DMS 273 treated with DMSO at 0.1 percent for 48 hours (cell line): ENCODE measurements around the gene WNK1.
"Not testable (repeated sequence)": the region's sequence is repeated elsewhere in the genome, so short reads cannot be mapped to it uniquely, and the experiment has no call there.

ENCODE experiments used
- DNase-seq: peaks from one replicate; lab custom pipeline; 2025; lab: John Stamatoyannopoulos, UW

The WNK1 gene

DNA sequence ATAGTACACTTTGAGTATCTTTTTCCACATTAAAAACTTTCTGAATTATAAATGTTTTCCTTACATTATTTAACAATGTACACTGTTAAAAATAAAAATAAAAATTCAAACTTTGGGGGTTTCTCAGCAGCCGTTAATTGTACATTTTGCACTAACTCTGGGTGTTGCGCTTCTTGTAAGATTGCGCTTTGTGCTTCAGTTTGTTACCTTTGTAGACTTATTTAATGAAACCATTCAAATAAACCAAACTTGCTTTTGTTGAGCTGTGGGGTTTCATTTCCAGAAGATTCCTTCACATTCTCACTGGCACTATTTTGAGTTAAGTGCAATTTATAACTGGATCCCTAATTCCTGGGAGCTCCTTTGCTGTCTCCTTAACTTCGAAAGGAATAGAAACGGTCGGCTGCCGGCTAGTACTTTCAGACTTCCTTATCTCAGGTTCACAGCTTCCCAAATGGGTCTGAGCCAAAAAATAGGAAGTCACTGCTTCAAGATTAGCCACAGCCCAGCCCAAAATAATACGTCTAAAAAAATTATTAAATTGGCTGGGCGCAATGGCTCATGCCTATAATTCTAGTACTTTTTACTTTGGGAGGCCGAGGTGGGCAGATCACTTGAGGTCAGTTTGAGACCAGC, 158.9 kb downstream of the WNK1 start:
- DNase-seq = no peak

DNA sequence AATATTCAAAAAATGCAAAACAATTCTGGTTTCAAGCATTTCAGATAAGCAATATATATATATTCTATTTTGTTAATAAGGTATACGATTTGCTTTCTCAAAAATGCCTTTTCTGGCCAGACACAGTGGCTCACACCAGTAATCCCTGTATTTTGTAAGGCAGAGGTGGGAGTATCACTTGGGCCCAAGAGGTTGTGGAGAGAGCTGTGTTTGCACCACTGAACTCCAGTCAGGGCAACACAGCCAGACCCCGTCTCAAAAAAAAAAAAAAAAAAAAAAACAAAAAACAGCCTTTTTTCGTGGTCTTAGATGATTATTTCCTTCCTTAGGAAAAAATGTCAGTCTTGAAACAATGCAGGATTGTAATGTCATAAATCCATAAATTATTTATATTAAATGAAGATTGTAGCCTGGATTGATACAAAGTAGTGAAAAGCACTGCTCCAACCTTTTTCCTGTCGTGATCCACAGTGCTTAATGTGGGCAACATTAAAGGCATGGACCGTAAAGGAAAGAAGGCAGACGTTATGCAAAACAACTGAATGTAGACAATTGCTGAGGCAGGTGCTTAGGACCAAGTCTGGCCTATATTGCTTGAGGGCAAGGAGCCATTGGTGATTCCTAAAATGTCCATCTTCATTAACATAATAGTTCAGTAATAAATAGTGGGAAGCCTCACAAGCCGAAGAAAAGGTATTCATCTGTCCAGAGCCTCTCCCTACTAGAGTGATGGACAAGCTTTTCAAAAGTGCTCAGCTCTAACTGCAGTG, 160.3 kb downstream of the WNK1 start:
- no peak for DNase-seq

DNA sequence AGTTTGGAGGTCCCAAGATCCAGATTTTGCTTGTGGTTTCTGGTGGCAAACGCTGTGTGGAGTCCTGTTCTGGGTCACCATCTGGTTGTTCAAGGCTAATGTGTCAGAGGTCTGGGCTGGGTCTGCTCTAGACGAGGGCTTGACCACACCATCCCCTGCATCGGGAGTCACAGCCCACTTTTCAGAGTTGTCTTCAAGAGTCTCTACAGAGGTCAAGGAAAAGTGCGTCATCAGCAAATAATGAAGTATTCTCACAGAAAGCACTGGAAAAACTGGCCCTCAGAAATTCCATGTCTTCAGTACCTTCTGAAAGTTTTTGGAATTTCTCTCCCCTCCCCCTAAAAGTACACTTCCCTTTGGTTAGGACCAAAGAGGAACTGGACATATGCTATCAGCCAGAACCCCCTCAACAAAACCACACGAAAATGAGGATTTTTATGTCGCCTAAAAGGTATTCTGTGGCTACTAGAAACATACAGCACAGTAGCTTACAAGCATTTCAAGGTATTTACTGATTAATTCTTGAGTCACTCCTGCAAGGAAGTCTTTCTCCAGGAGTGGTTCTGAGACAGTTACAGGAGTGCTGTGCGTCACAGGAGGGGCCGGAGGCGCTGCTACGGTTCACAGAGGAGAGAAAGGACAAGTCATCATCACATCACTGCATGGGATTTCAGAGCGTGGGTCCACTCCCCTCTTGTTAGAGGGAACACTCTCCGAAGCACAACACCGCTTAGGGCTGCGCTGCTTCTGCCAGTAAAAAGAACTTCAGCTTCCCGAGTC, 161.7 kb downstream of the WNK1 start:
- DNase-seq = no peak

DNA sequence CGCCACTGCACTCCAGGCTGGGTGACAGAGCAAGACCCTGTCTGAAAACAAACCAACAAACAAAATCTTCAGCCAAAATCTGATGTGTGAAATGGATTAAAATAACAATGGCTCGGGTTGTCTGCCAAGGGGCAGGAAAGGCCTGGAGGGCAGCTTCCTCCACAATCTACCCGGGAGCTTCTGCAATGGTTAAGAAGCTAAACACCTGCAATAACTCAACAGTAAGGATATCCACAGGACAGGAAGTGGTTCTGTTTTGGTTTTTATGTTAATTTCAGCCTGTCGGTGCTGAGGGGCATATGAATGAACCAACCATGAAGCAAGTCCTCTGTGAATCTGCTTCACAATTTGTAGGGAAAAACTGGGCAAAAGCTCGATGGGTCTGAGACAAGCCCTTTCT, 162.7 kb downstream of the WNK1 start:
- DNase-seq = no peak

DNA sequence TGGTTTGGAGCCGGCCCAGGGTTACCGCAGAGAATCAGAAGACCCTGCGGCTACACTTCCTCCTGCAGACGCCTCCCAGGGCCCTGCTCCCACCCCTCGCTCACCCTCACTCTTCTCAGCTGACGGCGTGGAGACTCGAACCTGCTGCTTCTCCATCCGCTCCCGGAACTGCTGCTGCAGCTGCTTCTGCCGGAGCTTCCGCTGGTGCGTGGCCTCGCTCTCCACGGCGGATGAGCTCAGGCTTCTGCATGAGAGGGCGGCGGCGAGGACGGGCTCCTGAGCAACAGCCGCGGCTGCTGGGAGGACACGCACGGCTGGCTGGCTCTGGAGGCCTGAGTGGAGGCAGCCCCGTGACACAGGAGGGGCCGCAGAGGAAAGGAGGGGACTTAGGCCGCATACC, 163.9 kb downstream of the WNK1 start:
- DNase-seq = no peak

DNA sequence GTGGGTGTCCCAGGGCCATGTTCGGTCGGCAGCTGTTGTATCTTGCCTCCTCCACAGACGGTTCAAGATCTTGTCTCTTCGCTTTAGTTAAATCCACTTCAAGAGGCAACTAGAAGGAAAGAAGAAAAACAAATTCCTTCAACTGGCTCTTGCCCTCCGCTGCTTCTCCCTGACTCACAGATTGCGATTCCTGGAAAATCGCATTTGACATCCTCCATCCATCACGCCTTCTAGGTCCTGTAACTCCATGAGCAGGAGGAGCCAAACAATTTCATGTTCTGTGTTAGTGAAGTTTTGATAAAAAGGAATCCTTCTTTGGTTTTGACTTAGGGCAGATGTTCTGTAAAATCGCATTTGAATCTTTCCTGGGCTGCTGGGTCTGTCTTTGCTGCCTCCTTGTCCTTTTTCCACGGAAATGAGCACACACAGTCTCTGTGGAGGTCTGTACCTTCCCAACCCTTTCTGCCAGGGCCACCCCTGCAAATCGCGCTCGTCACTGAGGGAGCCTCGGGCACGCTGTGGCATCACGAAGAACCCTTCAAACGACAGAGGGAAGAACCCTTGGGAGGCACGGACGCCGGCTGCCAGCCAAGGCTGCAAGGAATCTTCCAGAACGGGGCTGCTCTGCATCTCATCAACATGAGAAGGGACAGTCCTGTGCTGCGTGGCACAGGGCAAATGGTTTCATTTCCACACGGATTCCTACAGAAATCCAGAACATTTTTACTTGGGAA, 164.5 kb downstream of the WNK1 start:
- no peak for DNase-seq

DNA sequence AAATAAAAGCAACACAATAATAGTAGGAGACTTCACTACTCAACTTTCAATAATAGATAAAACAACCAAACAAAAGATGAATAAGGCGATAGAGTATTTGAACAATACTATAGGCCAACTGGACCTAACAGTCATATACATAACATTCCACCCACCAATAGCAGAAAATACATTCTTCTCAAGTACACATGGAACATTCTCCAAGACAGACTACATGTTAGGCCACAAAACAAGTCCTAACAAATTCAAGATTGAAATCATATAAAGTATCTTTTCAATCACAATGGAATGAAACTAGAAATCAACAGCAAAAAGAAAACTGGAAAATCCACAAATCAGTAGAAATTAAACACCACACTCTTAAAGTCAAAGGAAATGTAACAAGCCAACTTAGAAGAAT, 168.3 kb downstream of the WNK1 start:
- DNase-seq = no peak

DNA sequence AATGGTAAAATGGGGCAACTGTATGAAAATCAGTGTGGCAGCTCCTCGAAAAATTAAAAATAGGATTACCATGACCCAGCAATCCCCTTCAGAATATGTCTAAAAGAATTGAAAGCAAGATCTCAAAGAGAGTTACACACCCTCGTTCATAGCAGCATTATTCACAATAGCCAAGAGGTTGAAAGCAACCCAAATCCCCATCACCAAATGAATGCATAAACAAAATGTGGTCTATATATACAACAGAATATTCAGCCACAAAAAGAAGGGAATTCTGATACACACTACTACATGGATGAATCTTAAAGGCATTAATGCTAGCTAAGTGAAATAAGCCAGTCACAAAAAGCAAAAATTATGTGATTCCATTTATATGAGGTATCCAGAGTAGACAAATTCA, 169.9 kb downstream of the WNK1 start:
- DNase-seq = no peak

DNA sequence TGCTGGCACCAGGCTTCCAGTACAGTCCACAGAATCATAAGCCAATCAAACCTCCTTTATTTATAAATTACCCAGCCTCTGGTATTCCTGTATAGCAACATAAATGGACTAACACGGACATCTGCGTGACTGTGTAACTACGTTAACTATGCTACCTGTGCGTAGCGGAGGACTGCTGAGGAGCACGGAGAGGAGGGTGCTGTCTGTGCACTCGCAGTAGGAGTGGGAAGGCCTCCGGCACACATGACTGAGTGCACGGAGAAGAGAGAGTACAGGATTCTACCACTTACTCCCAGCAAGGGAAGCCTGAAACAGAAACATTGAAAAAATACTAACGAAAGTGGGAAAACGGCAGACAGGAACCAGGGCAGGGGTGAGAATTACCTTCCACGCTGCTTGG, 174.3 kb downstream of the WNK1 start:
- no peak for DNase-seq

DNA sequence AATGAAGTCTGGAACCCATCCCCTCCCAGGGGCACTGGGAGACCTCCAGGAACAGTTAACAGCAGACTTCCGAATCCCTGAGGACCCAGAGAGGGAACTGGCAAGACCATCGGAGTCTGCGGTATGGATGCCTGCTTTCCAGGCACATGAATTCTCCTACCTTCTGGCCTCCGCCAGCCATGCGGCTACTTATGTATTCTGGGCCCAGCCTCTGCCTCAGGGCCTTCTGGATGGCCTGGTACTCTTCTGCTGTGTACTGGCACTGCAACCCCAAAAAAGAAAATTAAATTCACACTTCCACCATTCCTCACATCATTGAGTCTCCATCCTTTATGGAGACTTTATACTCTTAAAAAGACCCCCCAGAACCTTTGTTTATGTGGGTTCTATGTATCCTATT, 178.7 kb downstream of the WNK1 start:
- DNase-seq = no peak

DNA sequence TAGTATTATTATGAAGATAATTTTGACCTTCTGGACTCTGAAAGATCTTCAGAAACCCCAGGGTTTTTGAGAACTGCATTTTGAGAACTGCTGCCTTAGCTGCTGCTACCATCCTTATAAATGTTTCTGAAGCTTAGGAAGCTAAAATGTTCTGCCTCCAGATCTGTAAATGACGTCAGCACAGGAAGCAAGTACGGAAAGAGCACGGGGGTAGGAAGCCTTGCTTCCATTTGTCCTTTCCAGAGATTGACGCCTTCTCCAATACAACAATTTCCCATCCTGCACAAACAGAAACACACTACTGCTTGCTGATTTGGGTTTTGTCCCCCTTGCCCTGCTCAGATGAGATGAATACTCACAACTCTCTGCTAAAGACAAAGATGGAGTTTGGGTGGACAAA, 179.2 kb downstream of the WNK1 start:
- no peak for DNase-seq

DNA sequence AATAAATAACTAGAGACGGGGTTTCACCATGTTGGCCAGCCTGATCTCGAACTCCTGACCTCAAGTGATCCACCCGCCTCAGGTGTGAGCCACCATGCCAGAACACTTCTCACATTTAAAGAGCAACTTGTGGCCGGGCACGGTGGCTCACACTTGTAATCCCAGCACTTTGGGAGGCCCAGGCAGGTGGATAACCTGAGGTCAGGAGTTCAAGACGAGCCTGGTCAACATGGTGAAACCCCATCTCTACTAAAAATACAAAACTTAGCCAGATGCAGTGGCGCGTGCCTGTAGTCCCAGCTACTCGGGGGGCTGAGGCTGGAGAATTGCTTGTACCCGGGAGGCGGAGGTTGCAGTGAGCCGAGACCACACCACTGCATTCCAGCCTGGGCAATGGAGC, 183.5 kb downstream of the WNK1 start:
- DNase-seq = not testable (repeated sequence)

DNA sequence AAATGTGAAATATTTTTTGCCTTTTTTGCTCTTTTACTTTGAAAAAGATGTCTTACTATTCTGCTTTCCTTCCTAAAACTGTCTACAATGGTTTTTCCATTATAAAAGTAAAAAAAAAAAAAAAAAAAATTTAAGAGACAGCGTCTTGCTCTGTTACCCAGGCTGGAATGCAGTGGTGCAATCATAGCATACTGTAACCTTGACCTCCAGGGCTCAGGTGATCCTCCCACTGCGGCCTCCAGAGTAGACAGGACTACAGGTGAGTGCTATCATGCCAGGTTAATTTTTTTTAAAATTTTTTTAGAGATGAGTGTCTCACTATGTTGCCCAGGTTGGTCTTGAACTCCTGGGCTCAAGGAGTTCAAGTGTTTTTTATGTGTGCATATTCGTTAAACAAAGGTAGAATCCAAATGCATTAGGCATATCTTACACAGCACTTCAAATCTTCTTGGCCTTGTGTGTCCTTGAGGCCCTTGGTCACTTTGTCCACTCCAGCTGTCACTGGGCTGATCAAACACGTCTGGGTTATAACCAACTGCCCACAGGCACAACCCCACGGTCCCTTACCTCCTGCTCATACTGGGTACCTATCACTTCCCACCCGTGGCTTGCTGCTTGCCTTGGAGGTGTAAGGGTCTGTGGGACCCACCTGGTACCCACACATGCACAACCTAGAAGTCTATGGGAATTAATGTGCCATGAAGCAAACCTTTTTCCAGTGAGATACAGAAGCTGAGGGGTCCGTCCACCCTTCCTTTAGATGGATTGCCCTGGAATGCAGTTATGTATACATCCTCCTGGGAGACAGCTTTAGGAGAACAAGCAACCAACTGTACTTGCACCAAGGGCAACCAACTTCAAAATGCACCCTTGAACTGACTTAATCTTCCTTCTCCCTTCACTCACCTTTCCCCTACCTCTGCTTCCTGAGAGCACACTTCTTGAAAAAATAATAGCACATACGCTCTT, 184.3 kb downstream of the WNK1 start:
- no peak for DNase-seq

DNA sequence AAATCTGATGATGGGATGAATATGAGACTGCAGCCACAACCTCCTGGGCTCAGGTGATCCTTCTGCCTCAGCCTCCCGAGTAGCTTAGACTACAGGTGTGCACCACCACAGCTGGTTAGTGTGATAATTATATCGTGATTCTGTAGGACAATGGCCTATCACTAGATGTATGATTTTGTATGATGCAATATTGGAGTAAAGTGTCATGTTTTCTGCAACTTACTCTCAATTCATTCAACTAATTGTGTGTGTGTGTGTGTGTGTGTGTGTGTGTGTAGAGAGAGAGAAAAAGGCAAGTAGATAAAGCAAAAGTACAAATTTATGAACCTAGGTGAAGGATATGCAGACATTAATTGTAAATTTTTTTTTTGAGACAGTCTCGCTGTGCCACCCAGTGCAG, 186.4 kb downstream of the WNK1 start:
- no peak for DNase-seq

DNA sequence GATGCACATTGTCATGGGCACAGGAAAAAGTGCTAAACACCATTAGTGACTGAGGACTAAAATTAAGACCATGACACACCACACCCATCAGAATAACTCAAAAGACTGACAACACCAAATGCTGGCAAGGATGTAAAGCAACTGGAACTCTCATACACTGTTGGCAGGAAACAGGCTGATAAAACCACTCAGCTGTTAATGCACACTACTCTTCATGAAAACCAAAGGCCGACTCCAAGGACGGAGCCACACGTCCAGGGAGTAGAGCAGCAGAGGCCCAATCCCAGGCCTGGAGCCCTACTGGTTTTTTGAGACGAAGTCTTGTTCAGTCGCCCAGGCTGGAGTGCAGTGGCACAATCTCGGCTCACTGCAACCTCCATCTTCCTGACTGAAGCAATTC, 190.7 kb downstream of the WNK1 start:
- no peak for DNase-seq

DNA sequence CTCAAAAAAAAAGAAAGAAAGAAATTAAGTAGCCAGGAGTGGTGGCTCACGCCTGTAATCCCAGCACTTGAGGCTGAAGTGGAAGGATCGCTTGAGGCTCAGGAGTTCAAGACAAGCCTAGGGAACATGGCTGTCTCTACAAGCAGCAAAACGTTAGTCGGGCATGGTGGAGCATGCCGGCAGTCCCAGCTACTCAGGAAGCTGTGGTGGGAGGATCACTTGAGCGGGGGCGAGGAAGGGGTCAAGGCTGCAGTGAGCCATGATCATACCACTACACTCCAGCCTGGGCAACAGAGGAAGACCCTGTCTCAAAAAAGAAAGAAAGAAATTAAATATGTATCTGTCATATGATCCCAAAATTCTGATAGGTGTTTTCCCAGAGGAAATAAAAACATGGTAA, 191.8 kb downstream of the WNK1 start:
- DNase-seq = no peak

DNA sequence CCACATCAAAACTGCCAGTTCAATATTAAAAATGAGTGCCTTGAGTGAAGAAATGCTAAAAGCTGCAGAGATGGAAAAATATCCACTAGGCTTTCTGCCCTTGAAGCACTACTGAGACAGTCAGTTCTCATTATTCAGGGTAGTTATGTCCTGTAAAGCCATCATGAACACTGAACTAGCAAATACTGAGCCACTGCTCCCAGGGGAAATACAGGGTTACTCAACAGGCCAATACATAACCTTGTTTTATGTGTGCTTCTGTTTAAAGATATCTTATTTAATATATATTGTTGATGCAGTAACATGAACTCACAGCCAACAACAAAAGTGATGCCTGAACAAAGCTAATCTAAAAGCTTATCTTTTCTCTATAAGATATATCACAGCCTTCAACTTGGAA, 193.8 kb downstream of the WNK1 start:
- DNase-seq = no peak

DNA sequence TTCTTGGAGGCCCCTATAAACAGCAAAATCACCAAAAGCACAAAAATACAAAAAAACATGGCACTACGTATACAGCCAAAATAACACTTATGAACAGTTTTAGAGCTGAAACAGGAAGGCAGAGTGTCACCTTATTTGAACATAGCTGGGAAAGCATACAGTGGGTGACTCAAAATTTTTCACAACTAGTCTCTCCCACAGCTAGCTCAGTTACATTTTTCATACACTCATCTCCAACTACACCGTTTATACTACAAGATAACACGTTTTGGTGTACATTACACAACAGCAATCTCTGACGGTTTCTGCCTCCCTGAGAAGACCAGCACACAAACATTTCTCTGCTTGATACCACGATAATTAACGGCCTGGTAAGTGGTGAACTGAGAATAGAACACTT, 194.3 kb downstream of the WNK1 start:
- DNase-seq = no peak

DNA sequence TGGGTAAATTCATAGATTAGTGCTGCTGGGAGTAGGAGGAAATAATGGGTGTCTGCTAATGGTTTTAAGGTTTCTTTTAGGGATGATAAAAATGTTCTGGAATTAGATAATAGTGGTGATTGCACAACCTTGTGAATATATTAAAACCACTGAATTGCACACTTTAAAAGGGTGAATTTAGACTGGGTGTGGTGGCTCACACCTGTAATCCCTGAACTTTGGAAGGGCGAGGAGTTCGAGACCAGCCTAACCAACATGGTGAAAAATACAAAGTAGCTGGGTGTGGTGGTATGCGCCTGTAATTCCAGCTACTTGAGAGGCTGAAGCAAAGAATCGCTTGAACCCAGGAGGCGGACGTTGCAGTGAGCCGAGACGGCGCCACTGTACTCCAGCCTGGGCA, 195.9 kb downstream of the WNK1 start:
- DNase-seq = no peak

DNA sequence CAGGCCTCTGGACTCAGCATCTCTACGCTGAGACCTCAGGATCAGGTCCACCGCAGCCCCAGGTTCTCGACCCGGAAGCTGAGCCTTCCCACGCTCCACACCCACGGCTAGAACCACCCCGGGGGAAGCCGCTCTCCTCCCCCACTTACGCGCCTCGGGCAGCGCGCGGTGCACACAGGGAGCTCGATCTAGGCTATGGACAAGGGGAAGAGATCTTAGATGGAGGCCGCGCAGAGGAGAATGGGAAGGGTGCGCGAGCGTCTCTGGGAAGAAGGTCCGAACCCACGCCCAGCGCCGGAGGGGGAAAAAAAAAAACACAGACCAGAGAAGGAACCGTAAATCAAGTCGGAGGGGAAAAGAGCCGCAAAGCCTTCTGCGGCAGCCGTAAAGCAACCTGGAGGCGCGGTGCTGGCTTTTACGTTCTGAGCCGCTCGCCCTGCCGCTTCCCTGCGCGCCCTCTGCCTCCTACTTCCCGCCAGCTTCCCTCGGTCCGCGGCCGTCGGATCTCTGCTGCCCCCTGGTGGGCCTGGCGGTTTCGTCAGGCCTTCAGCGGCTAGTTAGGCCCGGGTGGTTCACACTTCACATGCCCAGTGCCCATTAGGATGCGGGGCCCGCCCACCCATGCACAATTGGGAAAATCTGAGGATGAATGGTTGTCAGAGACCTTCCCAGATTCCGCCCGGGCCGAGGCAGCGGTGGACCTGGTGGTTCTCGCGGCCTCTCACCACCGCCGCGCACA, 197.2 kb downstream of the WNK1 start, which contains the start of gene RAD52:
RAD52 (minus strand) TSS at position 242 of the 739 bp plus-strand sequence. CDS start 16,636 bp downstream, outside the sequence.
- peak; percentile 96 for DNase-seq
